ENCODE measurements around the gene CGREF1. TPM values are rescaled to one million over a fixed set of nuclear protein-coding genes. Genes with fewer than 3 reads are reported as not detected.
A peak's percentile ranks its signal among the peaks of the same experiment; 100 is the strongest.

CGREF1 gene
- total RNA-seq, 4 donors from 2014 or later: 1.1 to 4.2 (median 2.6) TPM

DNA sequence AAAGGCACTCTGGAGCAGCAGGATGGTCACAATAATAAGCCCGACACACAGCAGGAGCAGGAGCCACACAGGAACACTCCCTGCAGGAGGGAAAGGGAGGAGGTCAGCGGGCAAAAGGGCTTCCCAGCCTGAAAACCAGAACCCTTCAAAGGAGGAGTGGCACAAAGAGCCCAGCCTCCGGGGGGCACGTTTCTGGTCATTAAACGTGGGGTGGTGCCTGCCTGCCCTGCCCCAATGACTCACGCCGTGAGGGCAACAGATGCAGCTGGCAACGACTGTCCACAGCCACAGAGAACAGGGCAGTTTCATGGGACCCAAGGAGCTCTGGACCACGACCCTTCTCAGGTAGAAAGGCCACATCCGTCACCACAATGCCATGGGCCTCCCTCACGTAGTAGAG, 12.5 kb upstream of the CGREF1 start:
- DNase-seq (ENCODE audit: low spot score in 2 of 2): no peak
- Histone ChIP-seq H3K4me1 (peaks cover 22% of the 10 kb centered on the region), H3K36me3 (peaks cover 33% of the 10 kb centered on the region), H3K9me3 (no peaks in the 10 kb centered on the region), H3K27ac (no peak overlapping the region), H3K27me3 (no peaks in the 10 kb centered on the region), H3K4me3 (no peak overlapping the region)
- 89% methylated on average over 2 of the region's 11 CpGs for WGBS
- no peak for TF ChIP-seq EP300 (IDR thresholded peaks at IDR 0.05)
- TF ChIP-seq POLR2AphosphoS5 (IDR thresholded peaks at IDR 0.05): no peak
- TF ChIP-seq POLR2A (IDR thresholded peaks at IDR 0.05): no peak
- no peak for TF ChIP-seq CTCF (IDR thresholded peaks at IDR 0.05)

GRCh38 chr2:27130396-27130795, 11.5 kb upstream of the CGREF1 start:
- no peaks in the 10 kb centered on the region for H3K9me3 ChIP-seq
- WGBS: 93% methylated on average over 8 of the region's 10 CpGs
- peak in 1 of 2 donors; percentile 51 for DNase-seq (ENCODE audit: low spot score in 2 of 2)
- no peaks in the 10 kb centered on the region for H3K27me3 ChIP-seq
- no peak overlapping the region for H3K27ac ChIP-seq
- H3K4me3 ChIP-seq: no peak overlapping the region
- peaks cover 22% of the 10 kb centered on the region for H3K4me1 ChIP-seq
- TF ChIP-seq EP300 (IDR thresholded peaks at IDR 0.05) (no peak), CTCF (IDR thresholded peaks at IDR 0.05) (no peak), POLR2AphosphoS5 (IDR thresholded peaks at IDR 0.05) (no peak), POLR2A (IDR thresholded peaks at IDR 0.05) (no peak)
- H3K36me3 ChIP-seq: peaks cover 33% of the 10 kb centered on the region

DNA sequence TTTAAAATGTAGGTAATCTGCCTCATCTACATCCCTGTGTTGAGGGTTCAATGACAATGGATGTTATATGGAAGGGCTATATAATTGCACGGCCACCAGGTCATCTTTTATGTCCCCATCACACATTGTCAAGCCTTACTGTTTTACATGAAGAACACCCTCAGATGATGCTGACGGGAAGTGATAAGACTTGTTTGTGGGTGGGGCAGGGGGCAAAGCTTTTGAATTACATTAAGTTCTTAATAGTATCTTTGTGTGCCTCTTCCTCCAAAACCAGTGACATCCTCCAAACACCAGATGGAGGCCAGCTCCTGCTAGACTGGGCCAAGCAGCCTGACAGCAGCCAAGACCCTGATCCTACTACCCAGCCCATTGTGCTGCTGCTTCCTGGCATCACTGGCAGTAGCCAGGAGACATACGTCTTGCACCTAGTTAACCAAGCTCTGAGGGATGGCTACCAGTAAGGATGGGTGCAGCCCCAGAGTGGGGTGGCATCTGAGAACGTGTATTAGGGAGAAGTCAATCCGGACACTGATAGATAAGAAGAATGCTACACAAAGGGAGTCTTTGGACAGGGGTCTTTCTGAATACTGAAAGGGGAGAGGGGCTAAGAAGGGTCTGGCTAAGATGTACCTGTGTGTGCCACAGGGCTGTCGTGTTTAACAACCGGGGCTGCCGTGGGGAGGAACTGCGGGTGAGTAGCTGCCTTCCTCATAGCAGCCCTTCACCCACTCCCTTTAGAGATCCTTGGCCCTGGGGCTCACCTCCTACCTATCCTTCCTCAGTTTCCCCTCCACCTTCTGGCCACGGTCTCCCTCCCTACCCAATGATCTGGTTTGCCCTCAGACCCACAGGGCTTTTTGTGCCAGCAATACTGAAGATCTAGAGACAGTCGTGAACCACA, 10.0 kb upstream of the CGREF1 start:
- H3K27me3 ChIP-seq: no peaks in the 10 kb centered on the region
- H3K4me1 ChIP-seq: peaks cover 18% of the 10 kb centered on the region
- H3K9me3 ChIP-seq: no peaks in the 10 kb centered on the region
- no peak overlapping the region for H3K4me3 ChIP-seq
- no peak for DNase-seq (ENCODE audit: low spot score in 2 of 2)
- TF ChIP-seq EP300 (IDR thresholded peaks at IDR 0.05): no peak
- no peak for TF ChIP-seq CTCF (IDR thresholded peaks at IDR 0.05)
- TF ChIP-seq POLR2AphosphoS5 (IDR thresholded peaks at IDR 0.05): no peak
- no peak for TF ChIP-seq POLR2A (IDR thresholded peaks at IDR 0.05)
- no peak overlapping the region for H3K27ac ChIP-seq
- peaks cover 33% of the 10 kb centered on the region for H3K36me3 ChIP-seq
- WGBS: 79% methylated on average over 11 of the region's 11 CpGs

- peaks cover 18% of the 10 kb centered on the region for H3K4me1 ChIP-seq
- no peak overlapping the region for H3K4me3 ChIP-seq
- H3K9me3 ChIP-seq: no peaks in the 10 kb centered on the region
- H3K27me3 ChIP-seq: no peaks in the 10 kb centered on the region
- no peak for TF ChIP-seq EP300 (IDR thresholded peaks at IDR 0.05)
- no peak for TF ChIP-seq POLR2A (IDR thresholded peaks at IDR 0.05)
- TF ChIP-seq POLR2AphosphoS5 (IDR thresholded peaks at IDR 0.05): no peak
- TF ChIP-seq CTCF (IDR thresholded peaks at IDR 0.05): no peak
- H3K27ac ChIP-seq: no peak overlapping the region
- WGBS: 71% methylated on average over 2 of the region's 9 CpGs
- peaks cover 33% of the 10 kb centered on the region for H3K36me3 ChIP-seq
- peak in 1 of 2 donors; percentile 26 for DNase-seq (ENCODE audit: low spot score in 2 of 2)
These were observed 9.1 kb upstream of the CGREF1 start for GRCh38 chr2:27127883-27128667.

- Histone ChIP-seq H3K27ac (no peak overlapping the region), H3K4me3 (no peak overlapping the region), H3K9me3 (no peaks in the 10 kb centered on the region), H3K27me3 (no peaks in the 10 kb centered on the region), H3K4me1 (peaks cover 14% of the 10 kb centered on the region), H3K36me3 (peaks cover 19% of the 10 kb centered on the region)
- TF ChIP-seq POLR2AphosphoS5 (IDR thresholded peaks at IDR 0.05) (no peak), CTCF (IDR thresholded peaks at IDR 0.05) (no peak), EP300 (IDR thresholded peaks at IDR 0.05) (no peak), POLR2A (IDR thresholded peaks at IDR 0.05) (no peak)
- DNase-seq (ENCODE audit: low spot score in 2 of 2): peak in 1 of 2 donors; percentile 6
- WGBS: 52% methylated on average over 5 of the region's 5 CpGs
These were observed 7.4 kb upstream of the CGREF1 start for GRCh38 chr2:27126252-27126710.
